ENCODE data around the gene CLNK. TPM values are rescaled to one million over a fixed set of nuclear protein-coding genes. Genes with fewer than 3 reads are reported as not detected.

CLNK gene
- total RNA-seq, 4 donors from 2014 or later, result 0.17 to 1.3 (median 0.45) TPM; not detected in 1

DNA sequence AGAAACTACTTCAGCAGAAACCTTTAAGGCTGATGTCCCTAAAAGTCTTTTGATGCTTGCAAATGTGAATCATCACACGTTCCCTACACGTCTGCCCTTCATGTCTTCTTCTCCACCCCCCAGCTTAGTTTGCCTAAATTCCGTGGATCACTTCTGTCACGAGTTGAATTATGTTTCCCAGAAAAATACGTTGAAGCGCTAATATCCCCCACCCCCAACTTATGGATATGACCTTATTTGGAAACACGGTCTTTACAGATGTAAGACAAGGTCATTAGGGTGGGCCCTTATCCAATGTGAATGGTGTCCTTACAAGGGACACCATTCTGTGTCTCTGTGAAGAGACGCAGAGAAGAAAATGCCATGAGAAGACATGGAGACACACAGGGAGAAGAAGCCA is 225.3 kb downstream of the CLNK start:
- no peak for DNase-seq (ENCODE audit: low spot score in 2 of 2)
- TF ChIP-seq, protein P1, sequence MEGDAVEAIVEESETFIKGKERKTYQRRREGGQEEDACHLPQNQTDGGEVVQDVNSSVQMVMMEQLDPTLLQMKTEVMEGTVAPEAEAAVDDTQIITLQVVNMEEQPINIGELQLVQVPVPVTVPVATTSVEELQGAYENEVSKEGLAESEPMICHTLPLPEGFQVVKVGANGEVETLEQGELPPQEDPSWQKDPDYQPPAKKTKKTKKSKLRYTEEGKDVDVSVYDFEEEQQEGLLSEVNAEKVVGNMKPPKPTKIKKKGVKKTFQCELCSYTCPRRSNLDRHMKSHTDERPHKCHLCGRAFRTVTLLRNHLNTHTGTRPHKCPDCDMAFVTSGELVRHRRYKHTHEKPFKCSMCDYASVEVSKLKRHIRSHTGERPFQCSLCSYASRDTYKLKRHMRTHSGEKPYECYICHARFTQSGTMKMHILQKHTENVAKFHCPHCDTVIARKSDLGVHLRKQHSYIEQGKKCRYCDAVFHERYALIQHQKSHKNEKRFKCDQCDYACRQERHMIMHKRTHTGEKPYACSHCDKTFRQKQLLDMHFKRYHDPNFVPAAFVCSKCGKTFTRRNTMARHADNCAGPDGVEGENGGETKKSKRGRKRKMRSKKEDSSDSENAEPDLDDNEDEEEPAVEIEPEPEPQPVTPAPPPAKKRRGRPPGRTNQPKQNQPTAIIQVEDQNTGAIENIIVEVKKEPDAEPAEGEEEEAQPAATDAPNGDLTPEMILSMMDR (IDR thresholded peaks at IDR 0.05), result no peak
- TF ChIP-seq POLR2A (IDR thresholded peaks at IDR 0.05), result no peak
- intact Hi-C loops (cut with DNase I; ENCODE audit: low total_unique reads), result no loop called here
- WGBS, 2 donors, result 87% methylated on average over 8 of the region's 8 CpGs
- H3K4me3 ChIP-seq (ENCODE audit: low read depth, poor library complexity, severe bottlenecking), result no peak overlapping the region

DNA sequence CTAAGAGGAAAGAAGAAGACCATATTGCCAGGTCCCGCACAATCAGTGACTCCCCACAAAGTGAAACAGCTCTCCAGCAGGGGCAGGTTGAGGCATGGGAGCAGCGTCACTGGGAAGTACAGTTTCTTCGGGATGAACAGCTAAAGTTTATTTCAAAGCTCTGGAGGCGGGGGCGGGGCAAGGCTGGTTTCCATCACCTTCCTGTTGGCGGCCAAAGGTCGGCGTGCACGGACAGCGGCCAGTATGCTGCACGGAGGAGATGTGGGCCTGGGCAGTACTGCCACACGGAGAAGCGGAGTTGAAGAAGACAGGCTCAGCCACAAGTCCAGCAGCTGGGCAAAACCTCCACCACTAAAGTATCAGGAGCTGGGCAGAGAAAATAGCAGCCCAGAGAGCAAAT is 226.4 kb downstream of the CLNK start:
- H3K4me3 ChIP-seq (ENCODE audit: low read depth, poor library complexity, severe bottlenecking), result no peak overlapping the region
- intact Hi-C loops (cut with DNase I; ENCODE audit: low total_unique reads), result no loop called here
- WGBS, 2 donors, result 50 to 55% methylated on average over 13 of the region's 13 CpGs
- DNase-seq (ENCODE audit: low spot score in 2 of 2), result no peak
- TF ChIP-seq, protein P1 (IDR thresholded peaks at IDR 0.05), result no peak
- TF ChIP-seq POLR2A (IDR thresholded peaks at IDR 0.05), result no peak

DNA sequence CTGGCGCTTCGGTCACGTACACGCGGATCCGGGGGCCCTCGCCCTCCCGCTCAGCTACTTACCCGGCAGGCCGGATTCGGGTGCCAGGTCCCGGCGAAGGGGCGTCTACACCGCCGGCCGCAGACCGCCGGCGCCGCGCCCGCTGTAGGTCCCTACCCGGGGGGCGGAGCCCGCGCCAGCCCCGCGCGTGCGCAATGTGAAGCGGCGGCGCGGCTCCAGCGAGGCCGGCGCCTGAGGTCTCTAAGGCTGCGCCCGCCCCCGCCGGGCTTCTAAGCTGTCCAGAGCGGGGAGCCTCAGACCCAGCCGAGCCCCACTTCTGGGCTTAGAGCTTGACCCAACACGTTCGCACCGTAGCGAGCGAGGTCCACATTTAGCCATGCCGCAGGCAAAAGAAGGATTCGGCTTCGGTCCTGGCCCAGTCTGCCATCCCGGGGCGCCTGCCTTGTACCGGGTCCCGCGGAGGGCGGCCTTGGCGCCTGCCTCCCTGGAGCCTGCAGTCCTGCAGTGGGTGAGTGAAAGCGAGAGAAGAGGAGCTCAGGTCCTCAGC is 227.2 kb downstream of the CLNK start, which contains the start of gene ZNF518B:
ZNF518B (minus strand) TSS at position 172 of the 547 bp plus-strand sequence. CDS start 11,098 bp downstream, outside the sequence.
- WGBS, 2 donors, result 16% methylated on average over 5 of the region's 60 CpGs; no CpG with 5 or more reads in 1 of the 2 donors
- intact Hi-C loops (cut with DNase I; ENCODE audit: low total_unique reads), result no loop called here
- TF ChIP-seq POLR2A (IDR thresholded peaks at IDR 0.05), result no peak
- peak within 1 kb of the TSS; percentile 46 for H3K4me3 ChIP-seq (ENCODE audit: low read depth, poor library complexity, severe bottlenecking)
- peak in 1 of 2 donors; percentile 87 for DNase-seq (ENCODE audit: low spot score in 2 of 2)

DNA sequence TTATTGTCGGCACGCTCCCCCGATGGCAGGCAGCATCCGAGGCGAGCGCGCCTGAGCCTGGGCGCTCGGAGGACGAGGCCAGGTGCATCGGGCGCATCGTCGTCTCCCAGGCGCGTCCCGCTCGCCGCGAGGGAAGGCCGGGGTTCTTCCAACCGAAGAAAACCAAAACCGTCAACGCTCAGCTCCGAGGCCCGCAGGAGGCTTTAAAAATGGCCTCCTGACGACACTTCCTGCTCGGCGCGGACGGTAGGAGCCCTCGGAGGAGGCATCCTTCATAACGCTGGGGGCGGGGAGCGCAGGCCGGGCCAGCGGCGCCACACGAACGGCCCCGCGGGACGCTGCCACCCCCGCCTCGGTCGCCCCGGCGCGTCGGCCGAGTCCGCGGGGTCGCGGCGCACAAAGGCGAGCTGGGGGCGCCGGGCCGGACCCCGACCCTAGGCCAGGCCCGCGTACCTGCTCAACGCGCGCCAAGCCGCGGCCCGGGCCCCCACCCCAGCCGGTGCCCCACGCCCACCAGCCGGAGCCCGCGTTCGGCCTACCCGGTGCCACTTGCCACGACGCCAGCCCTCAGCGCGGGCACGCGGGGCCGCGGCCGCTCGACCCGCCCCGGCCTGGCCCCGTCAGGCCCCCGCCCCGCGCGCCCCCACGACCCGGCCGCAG is 227.8 kb downstream of the CLNK start:
- intact Hi-C loops (cut with DNase I; ENCODE audit: low total_unique reads), result no loop called here
- TF ChIP-seq, protein P1 (IDR thresholded peaks at IDR 0.05), result no peak
- no peak for TF ChIP-seq POLR2A (IDR thresholded peaks at IDR 0.05)
- 11 to 27% methylated on average over 12 to 63 of the region's 96 CpGs for WGBS, 2 donors
- DNase-seq (ENCODE audit: low spot score in 2 of 2), result no peak
- peak overlapping the region; percentile 46 for H3K4me3 ChIP-seq (ENCODE audit: low read depth, poor library complexity, severe bottlenecking)

DNA sequence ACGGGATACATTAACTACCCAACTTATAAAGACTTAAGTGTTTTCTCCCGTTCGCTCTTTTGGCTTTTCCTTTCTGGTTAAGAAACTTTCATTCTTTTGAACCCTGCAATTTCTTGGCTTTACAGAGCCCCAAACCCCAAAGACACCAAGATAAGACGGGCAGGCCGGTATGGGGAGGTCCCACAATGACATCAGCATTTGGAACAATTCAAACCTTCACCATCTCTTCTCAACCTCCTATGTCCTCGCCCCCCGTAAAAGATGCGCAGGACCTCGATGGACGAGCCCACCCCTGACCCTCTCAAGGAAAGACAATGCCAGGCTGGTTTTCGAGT is 228.3 kb downstream of the CLNK start:
- 49 to 51% methylated on average over 11 of the region's 11 CpGs for WGBS, 2 donors
- no peak for TF ChIP-seq POLR2A (IDR thresholded peaks at IDR 0.05)
- TF ChIP-seq, protein P1 (IDR thresholded peaks at IDR 0.05), result no peak

DNA sequence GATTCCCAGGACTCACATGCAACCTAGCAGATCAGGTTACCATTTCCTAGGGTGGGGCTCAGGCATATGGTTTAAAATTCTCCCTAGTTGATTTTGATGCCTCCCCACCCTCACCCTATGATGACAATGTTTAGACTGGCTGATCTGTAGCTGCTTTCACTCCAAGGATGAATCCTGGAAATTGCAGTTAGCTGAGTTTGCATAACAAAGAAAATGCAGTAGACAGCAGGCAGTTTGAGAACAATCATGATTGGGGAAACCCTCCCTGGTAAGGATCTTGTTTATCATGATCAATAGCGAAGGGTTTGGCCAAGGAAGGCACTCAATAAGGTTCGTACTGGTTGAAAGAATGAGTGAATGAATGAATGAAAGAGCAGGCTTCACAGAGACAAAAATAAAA is 229.4 kb downstream of the CLNK start:
- intact Hi-C loops (cut with DNase I; ENCODE audit: low total_unique reads), result no loop called here
- DNase-seq (ENCODE audit: low spot score in 2 of 2), result no peak
- H3K4me3 ChIP-seq (ENCODE audit: low read depth, poor library complexity, severe bottlenecking), result no peak overlapping the region
- no peak for TF ChIP-seq POLR2A (IDR thresholded peaks at IDR 0.05)
- TF ChIP-seq, protein P1 (IDR thresholded peaks at IDR 0.05), result no peak
- 87 to 96% methylated on average over 2 of the region's 2 CpGs for WGBS, 2 donors

More for the DNA sequence above, 228.3 kb downstream of the CLNK start:
- no peak for DNase-seq (ENCODE audit: low spot score in 2 of 2)
- intact Hi-C loops (cut with DNase I; ENCODE audit: low total_unique reads), result no loop called here
- peak overlapping the region; percentile 46 for H3K4me3 ChIP-seq (ENCODE audit: low read depth, poor library complexity, severe bottlenecking)

Measured in lower leg skin (tissue), 4 donors.